ENCODE measurements around the gene SLC2A10. TPM values are rescaled to one million over a fixed set of nuclear protein-coding genes. Genes with fewer than 3 reads are reported as not detected.

SLC2A10 gene
- polyA plus RNA-seq, 1 donor (not counting 4 experiments of a cell fraction or from before 2014, with no cell fraction given), result not detected

DNA sequence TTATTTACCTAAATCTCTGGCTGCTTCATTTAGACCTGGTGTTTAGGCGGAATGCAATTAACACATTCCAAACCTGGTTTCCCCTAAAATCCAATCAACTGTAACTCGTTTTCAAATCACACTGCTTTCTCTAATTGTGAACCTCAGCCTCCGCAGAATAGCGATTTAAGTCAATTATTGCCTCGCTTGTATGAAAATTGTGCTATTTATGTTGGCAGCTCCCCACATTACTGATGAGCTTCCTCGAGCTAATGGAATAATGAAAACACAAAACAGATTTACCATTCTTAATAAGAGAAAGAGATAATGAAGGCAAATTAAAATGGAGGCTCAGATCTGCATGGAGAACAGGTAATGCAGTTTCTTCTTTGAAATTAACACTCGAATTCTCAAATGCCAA, 67.9 kb downstream of the SLC2A10 start:
- Histone ChIP-seq H4K20me1 (ENCODE audit: control insufficient read depth, extremely low read depth, insufficient read depth, low read length) (no peaks in the 10 kb centered on the region), H3K27ac (ENCODE audit: control insufficient read depth, insufficient read depth, low read length) (no peak overlapping the region), H3K4me1 (ENCODE audit: control insufficient read depth, extremely low read depth, insufficient read depth, low read length) (no peaks in the 10 kb centered on the region), H2AFZ (ENCODE audit: control insufficient read depth, low read length) (no peak overlapping the region), H3K9me3 (ENCODE audit: control insufficient read depth, low read depth, low read length) (no peaks in the 10 kb centered on the region), H3K27me3 (ENCODE audit: control insufficient read depth, extremely low read depth, insufficient read depth, low read length) (no peaks in the 10 kb centered on the region), H3K4me3 (ENCODE audit: control insufficient read depth in 2 of 3, extremely low read depth in 1 of 3, insufficient read depth in 2 of 3, low read depth in 1 of 3, low read length in 3 of 3) (no peak overlapping the region), H3K9me1 (ENCODE audit: control insufficient read depth, extremely low read depth, insufficient read depth, low read length) (no peaks in the 10 kb centered on the region), H3K36me3 (ENCODE audit: control insufficient read depth in 2 of 2, extremely low read depth in 1 of 2, insufficient read depth in 2 of 2, low read length in 2 of 2) (no peaks in the 10 kb centered on the region), H3K9ac (ENCODE audit: control insufficient read depth, extremely low read depth, insufficient read depth, low read length) (no peak overlapping the region), H3K79me2 (ENCODE audit: control insufficient read depth, insufficient read depth, low read length) (no peaks in the 10 kb centered on the region), H3K4me2 (ENCODE audit: control insufficient read depth, extremely low read depth, insufficient read depth, low read depth, low read length) (no peak overlapping the region)
- dilution Hi-C loops (cut with MboI; ENCODE audit: extremely low pct_ligation_motif_present, low sequenced_read_pairs), result no loop called here
- DNase-seq (ENCODE audit: low read depth, low spot score), result no peak
- FAIRE-seq, result no peak
- TF ChIP-seq CTCF (optimal IDR thresholded peaks at IDR 0.05 in 1 of 3, IDR thresholded peaks at IDR 0.05 in 1 of 3, conservative IDR thresholded peaks at IDR 0.05 in 1 of 3; ENCODE audit: extremely low read depth in 1 of 3, insufficient read depth in 2 of 3, low read length in 3 of 3), result no peak
- no peak for TF ChIP-seq EZH2 (IDR thresholded peaks at IDR 0.05; ENCODE audit: low read length)

DNA sequence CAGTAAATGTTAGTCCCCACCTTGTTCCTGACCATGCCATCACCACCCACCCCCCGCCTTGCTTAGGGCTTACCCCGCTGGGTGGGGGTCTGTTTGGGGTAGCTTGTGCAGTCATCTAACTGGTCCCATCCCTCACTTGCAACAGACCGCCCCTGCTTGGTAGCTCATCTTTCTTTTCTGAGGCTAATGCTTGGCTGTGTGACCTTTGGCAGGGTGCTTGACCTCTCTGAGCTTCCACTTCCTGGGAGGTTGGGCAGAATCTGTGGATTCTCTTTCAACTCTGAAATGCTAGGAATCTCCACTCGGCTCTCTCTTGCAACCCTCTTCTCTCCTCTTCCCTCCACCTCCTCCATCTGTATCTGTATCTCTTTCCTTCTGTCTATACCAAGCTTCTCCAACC, 70.4 kb downstream of the SLC2A10 start:
- DNase-seq (ENCODE audit: low read depth, low spot score) (no peak), FAIRE-seq (no peak)
- Histone ChIP-seq H3K4me1 (ENCODE audit: control insufficient read depth, extremely low read depth, insufficient read depth, low read length) (no peaks in the 10 kb centered on the region), H3K9me1 (ENCODE audit: control insufficient read depth, extremely low read depth, insufficient read depth, low read length) (no peaks in the 10 kb centered on the region), H3K9ac (ENCODE audit: control insufficient read depth, extremely low read depth, insufficient read depth, low read length) (no peak overlapping the region), H3K9me3 (ENCODE audit: control insufficient read depth, low read depth, low read length) (no peaks in the 10 kb centered on the region), H3K36me3 (ENCODE audit: control insufficient read depth in 2 of 2, extremely low read depth in 1 of 2, insufficient read depth in 2 of 2, low read length in 2 of 2) (no peaks in the 10 kb centered on the region), H2AFZ (ENCODE audit: control insufficient read depth, low read length) (no peak overlapping the region), H3K27me3 (ENCODE audit: control insufficient read depth, extremely low read depth, insufficient read depth, low read length) (no peaks in the 10 kb centered on the region), H3K79me2 (ENCODE audit: control insufficient read depth, insufficient read depth, low read length) (no peaks in the 10 kb centered on the region), H3K4me2 (ENCODE audit: control insufficient read depth, extremely low read depth, insufficient read depth, low read depth, low read length) (no peak overlapping the region), H3K4me3 (ENCODE audit: control insufficient read depth in 2 of 3, extremely low read depth in 1 of 3, insufficient read depth in 2 of 3, low read depth in 1 of 3, low read length in 3 of 3) (no peak overlapping the region), H4K20me1 (ENCODE audit: control insufficient read depth, extremely low read depth, insufficient read depth, low read length) (no peaks in the 10 kb centered on the region), H3K27ac (ENCODE audit: control insufficient read depth, insufficient read depth, low read length) (no peak overlapping the region)
- TF ChIP-seq EZH2 (IDR thresholded peaks at IDR 0.05; ENCODE audit: low read length) (no peak), CTCF (optimal IDR thresholded peaks at IDR 0.05 in 1 of 3, IDR thresholded peaks at IDR 0.05 in 1 of 3, conservative IDR thresholded peaks at IDR 0.05 in 1 of 3; ENCODE audit: extremely low read depth in 1 of 3, insufficient read depth in 2 of 3, low read length in 3 of 3) (no peak)
- dilution Hi-C loops (cut with MboI; ENCODE audit: extremely low pct_ligation_motif_present, low sequenced_read_pairs), result no loop called here

Measured in keratinocyte (primary cell).